Gastrocnemius medialis (tissue), 4 donors: ENCODE measurements around the gene PAX6. TPM values are rescaled to one million over a fixed set of nuclear protein-coding genes. Genes with fewer than 3 reads are reported as not detected.

Experiments
- ATAC-seq, 2 donors: fragments of 150-250 bp; one replicate each; pipeline ENCODE4 v1.9.1; 2016
- DNase-seq, 2 donors: peaks; one replicate each; pipeline ENCODE4 v3.0.0-alpha.2; 2019
- H3K27ac ChIP-seq, 4 donors: fragments of 200-600 bp; sonication (generic); 1 replicate in 1 of 4; 2 replicates in 3 of 4; pipeline ENCODE4 v1.5.1; 2016 to 2018; ENCODE audit warnings: mild to moderate bottlenecking in 2 of 4, moderate library complexity in 1 of 4
- H3K27me3 ChIP-seq, 3 donors: fragments of 200-600 bp; sonication (generic) in 2 of 3; 1 replicate in 1 of 3; 2 replicates in 2 of 3; pipeline versions ENCODE4 v1.5.1 to v1.6.0; 2016 to 2019; ENCODE audit warnings: mild to moderate bottlenecking in 1 of 3, moderate library complexity in 1 of 3
- H3K36me3 ChIP-seq, 2 donors: fragments of 200-600 bp; sonication (generic) in 1 of 2; one replicate each; pipeline ENCODE4 v1.5.1; 2017 to 2018
- H3K4me1 ChIP-seq, 2 donors: fragments of 200-600 bp; sonication (generic) in 1 of 2; one replicate each; pipeline ENCODE4 v1.5.1; 2016 to 2017; ENCODE audit warnings: mild to moderate bottlenecking in 2 of 2
- H3K4me3 ChIP-seq, 4 donors: fragments of 200-600 bp; sonication (generic) in 3 of 4; 1 replicate in 1 of 4; 2 replicates in 3 of 4; pipeline ENCODE4 v1.5.1; 2016 to 2019; ENCODE audit warnings: mild to moderate bottlenecking in 2 of 4
- H3K9me3 ChIP-seq, 3 donors: fragments of 200-600 bp; sonication (generic) in 2 of 3; 1 replicate in 1 of 3; 2 replicates in 2 of 3; pipeline ENCODE4 v1.5.1; 2016 to 2019
- CTCF ChIP-seq, 5 experiments: fragments of 450-650 bp in 3 of 5; fragments of 200-600 bp in 2 of 5; sonication (generic) in 2 of 5; IDR thresholded peaks in 4 of 5; conservative IDR thresholded peaks in 1 of 5; 1 replicate in 4 of 5; 2 replicates in 1 of 5; pipeline ENCODE4 v1.5.1; 2016 to 2019; ENCODE audit warnings: antibody characterized with exemption in 5 of 5, mild to moderate bottlenecking in 3 of 5, moderate library complexity in 3 of 5
- POLR2A ChIP-seq, 2 donors: fragments of 450-650 bp; IDR thresholded peaks; one replicate each; pipeline ENCODE4 v1.6.1; 2017; ENCODE audit warnings: antibody characterized with exemption in 2 of 2, mild to moderate bottlenecking in 2 of 2, moderate library complexity in 2 of 2
- in situ Hi-C, 4 donors: fragments of 200-750 bp; cut with MboI; loops; one replicate each; pipeline versions ENCODE4 v1.15.0 to v1.8.0; 2017; ENCODE audit warnings: low sequenced_read_pairs in 4 of 4
- intact Hi-C: fragments of 100-400 bp; cut with DNase I; formaldehyde crosslinking; loops from one replicate; pipeline ENCODE4 v1.15.1; 2023; ENCODE audit warnings: low total_unique reads
- total RNA-seq, 4 donors: library from RNA; depleted of rRNA; stranded (reverse); fragments of >200 nt; gene quantifications; one replicate each; pipeline versions ENCODE4 v1.1.0 to v1.2.3, GENCODE V29; 2016

Gene PAX6
- not detected for total RNA-seq

GRCh38 chr11:31810779-31811647, at the start of gene PAX6:
TSS of gene PAX6 (minus strand) at chr11:31811322. CDS start at chr11:31806411, 4,911 bp downstream.
- peak in 1 of 2 donors; percentile 16 for DNase-seq
- peaks cover 97 to 100% (median 100%) of the 10 kb centered on the region in 3 donors for H3K27me3 ChIP-seq

GRCh38 chr11:31860391-31860790, 49.3 kb upstream of the PAX6 start:
- Histone ChIP-seq H3K27me3 (no peaks in the 10 kb centered on the region), H3K4me1 (no peaks in the 10 kb centered on the region), H3K36me3 (no peaks in the 10 kb centered on the region), H3K4me3 (no peak overlapping the region), H3K9me3 (no peaks in the 10 kb centered on the region), H3K27ac (no peak overlapping the region)
- DNase-seq: no peak
- intact Hi-C loops (loop anchor here (10.0 kb wide), 1 partner anchor 756 kb away; no protein-coding TSS in a partner anchor), in situ Hi-C loops (loop anchor here in 1 of 4 donors (10.0 to 25.0 kb wide), 2 partner anchors 466 to 748 kb away; no protein-coding TSS in a partner anchor)
- ATAC-seq: no peak
- no peak for TF ChIP-seq POLR2A (IDR thresholded peaks at IDR 0.05)

More at GRCh38 chr11:31810779-31811647, at the start of gene PAX6:
- no peak for ATAC-seq
- Histone ChIP-seq H3K4me1 (peaks cover 56 to 65% of the 10 kb centered on the region in 2 donors), H3K9me3 (no peaks in the 10 kb centered on the region), H3K27ac (no peak within 1 kb of the TSS), H3K4me3 (peak within 1 kb of the TSS; percentile 42 to 68 (median 53)), H3K36me3 (no peaks in the 10 kb centered on the region)
- in situ Hi-C loops (no loop called here), intact Hi-C loops (loop anchor here (5.0 kb wide), 1 partner anchor 169 kb away; no protein-coding TSS in a partner anchor)
- TF ChIP-seq CTCF (IDR thresholded peaks at IDR 0.05 in 4 of 5, conservative IDR thresholded peaks at IDR 0.05 in 1 of 5) (no peak), POLR2A (IDR thresholded peaks at IDR 0.05) (no peak)

DNA sequence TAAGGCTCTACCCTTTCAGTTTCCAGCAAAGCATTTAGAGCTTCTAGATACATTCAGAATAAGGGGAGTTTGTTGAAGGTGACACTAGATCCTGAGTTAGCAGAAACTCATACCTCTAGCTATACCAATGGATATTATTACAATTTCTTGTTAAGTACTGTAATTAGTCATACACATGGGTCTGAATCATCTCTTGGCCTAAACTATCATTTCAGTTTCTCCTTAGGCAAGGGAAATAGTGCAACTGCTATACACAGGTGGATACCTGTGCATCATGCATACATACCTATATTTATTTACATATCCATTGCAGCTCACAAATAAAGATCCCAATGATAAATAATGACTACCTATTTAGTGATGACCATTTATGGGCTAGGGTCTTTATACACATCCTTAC, 45.1 kb upstream of the PAX6 start:
- ATAC-seq (no peak), DNase-seq (no peak)
- Histone ChIP-seq H3K4me3 (no peak overlapping the region), H3K27me3 (no peaks in the 10 kb centered on the region), H3K4me1 (no peaks in the 10 kb centered on the region), H3K27ac (no peak overlapping the region), H3K36me3 (no peaks in the 10 kb centered on the region), H3K9me3 (no peaks in the 10 kb centered on the region)
- TF ChIP-seq POLR2A (IDR thresholded peaks at IDR 0.05) (no peak), CTCF (IDR thresholded peaks at IDR 0.05 in 4 of 5, conservative IDR thresholded peaks at IDR 0.05 in 1 of 5) (no peak)
- in situ Hi-C loops (loop anchor here in 1 of 4 donors (25.0 kb wide), 1 partner anchor 744 kb away; no protein-coding TSS in a partner anchor), intact Hi-C loops (no loop called here)

DNA sequence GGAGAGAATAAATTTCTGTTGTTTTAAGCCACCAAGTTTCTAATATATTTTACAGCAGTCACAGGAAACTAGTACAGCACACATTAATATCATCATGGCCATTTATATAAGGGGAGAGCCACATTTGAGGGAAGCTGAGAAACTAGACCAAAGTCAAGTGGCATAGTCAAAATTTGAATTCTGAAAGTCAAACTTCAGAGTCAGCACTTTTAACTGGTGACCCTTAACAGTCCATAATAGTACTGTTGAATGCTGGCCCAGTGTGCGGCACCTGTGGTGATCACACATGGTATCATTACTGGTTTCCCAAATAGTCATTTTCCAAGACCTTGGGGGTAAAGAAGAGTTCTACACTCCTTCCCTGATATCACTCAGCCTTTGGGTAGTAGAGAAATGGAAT, 44.3 kb upstream of the PAX6 start:
- TF ChIP-seq CTCF (IDR thresholded peaks at IDR 0.05 in 4 of 5, conservative IDR thresholded peaks at IDR 0.05 in 1 of 5) (no peak), POLR2A (IDR thresholded peaks at IDR 0.05) (no peak)
- no peaks in the 10 kb centered on the region for H3K36me3 ChIP-seq
- DNase-seq (no peak), ATAC-seq (no peak)
- no peaks in the 10 kb centered on the region for H3K9me3 ChIP-seq
- no peak overlapping the region for H3K4me3 ChIP-seq
- no peaks in the 10 kb centered on the region for H3K27me3 ChIP-seq
- intact Hi-C loops: no loop called here
- no peaks in the 10 kb centered on the region for H3K4me1 ChIP-seq
- H3K27ac ChIP-seq: no peak overlapping the region
- in situ Hi-C loops: loop anchor here in 1 of 4 donors (25.0 kb wide), 1 partner anchor 743 kb away; no protein-coding TSS in a partner anchor

DNA sequence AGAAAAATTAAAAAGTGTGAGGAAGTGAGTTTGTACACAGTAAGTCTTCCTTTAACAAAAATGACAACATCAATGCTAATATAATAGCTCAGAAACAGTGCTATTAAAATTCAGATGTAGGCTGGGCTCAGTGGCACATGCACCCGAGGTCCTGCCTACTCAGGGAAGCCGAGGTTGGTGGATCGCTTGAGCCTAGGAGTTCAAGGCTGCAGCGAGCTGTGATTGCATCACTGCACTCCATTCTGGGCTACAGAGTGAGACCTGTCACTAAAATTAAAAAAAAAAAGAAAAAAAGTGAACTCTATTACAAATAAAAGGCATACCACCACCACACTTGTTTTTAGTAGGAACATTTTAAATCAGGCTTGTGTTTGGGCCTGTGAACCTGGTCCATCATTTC, 39.2 kb upstream of the PAX6 start:
- in situ Hi-C loops (loop anchor here in 1 of 4 donors (25.0 kb wide), 1 partner anchor 738 kb away; no protein-coding TSS in a partner anchor), intact Hi-C loops (no loop called here)
- H3K9me3 ChIP-seq: no peaks in the 10 kb centered on the region
- no peak for TF ChIP-seq CTCF (IDR thresholded peaks at IDR 0.05 in 4 of 5, conservative IDR thresholded peaks at IDR 0.05 in 1 of 5)
- ATAC-seq: no peak
- H3K27ac ChIP-seq: no peak overlapping the region
- H3K27me3 ChIP-seq: no peaks in the 10 kb centered on the region
- H3K4me3 ChIP-seq: no peak overlapping the region
- no peaks in the 10 kb centered on the region for H3K36me3 ChIP-seq
- H3K4me1 ChIP-seq: no peaks in the 10 kb centered on the region
- no peak for DNase-seq
